Adrenal gland (tissue), 5 donors: ENCODE measurements around the gene SOD3.

ENCODE experiments used
- CTCF ChIP-seq, 6 experiments: fragments of 450-650 bp in 4 of 6; fragments of 200-600 bp in 2 of 6; sonication (generic) in 1 of 6; IDR thresholded peaks; 1 replicate in 5 of 6; 2 replicates in 1 of 6; pipeline versions ENCODE4 v1.5.1 to v1.8.0; 2016 to 2021; ENCODE audit warnings: antibody characterized with exemption in 6 of 6, mild to moderate bottlenecking in 2 of 6, moderate library complexity in 1 of 6
- POLR2A ChIP-seq, 2 donors: fragments of 450-650 bp; IDR thresholded peaks; one replicate each; pipeline ENCODE4 v1.6.1; 2017; ENCODE audit warnings: antibody characterized with exemption in 2 of 2, mild to moderate bottlenecking in 2 of 2, moderate library complexity in 1 of 2
- donor health status: DM: no; HTN: no; CAD: no.

DNA sequence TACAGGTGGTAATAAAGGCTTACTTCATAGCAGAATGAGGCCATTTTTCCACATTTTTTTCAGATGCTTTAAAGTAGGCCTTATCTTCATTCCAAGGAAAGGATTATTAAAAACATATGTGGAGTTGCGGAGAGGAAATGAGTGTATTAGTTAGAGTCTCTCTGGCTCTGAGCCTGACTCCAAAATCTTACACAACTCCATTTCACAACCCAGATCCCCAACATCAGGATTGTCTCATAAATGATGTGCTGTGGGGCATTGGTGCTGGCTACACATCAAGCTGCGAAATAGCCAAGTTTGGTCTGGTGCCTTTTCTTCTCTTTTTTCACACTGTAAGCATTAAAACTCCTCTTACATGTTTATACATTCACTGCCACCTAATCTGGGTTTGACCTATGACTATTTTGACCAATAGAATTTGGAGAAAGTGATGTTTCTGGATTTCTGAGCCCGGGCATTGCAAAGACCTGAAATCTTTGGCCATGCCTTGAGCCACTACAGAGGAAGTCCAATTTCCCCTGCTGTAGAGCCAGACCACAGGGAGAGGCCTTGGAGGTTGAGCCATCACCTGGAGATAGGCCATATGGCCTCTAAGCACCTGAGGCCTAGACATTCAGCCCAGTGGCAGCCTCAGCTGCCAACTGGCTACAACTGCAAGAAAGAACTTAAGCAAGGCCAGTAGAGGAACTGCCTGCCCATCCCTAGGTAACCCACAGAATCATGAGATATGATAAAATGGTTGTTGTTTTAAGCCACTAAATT, 16.7 kb upstream of the SOD3 start:
- TF ChIP-seq CTCF (IDR thresholded peaks at IDR 0.05) (no peak), POLR2A (IDR thresholded peaks at IDR 0.05) (no peak)
